Stomach (tissue), 9 donors: Measurements from ENCODE around the gene FKBP6. TPM values are rescaled to one million over a fixed set of nuclear protein-coding genes. Genes with fewer than 3 reads are reported as not detected.

Source experiments
- DNase-seq, 2 donors: peaks; one replicate each; pipeline versions ENCODE4 v3.0.0 to v3.0.0-alpha.2; 2013 to 2019
- H3K27ac ChIP-seq, 5 donors: fragments of 200-600 bp in 4 of 5; sonication (generic) in 4 of 5; one replicate each; pipeline ENCODE4 v1.5.1; 2013 to 2019; ENCODE audit warnings: mild to moderate bottlenecking in 1 of 5, moderate library complexity in 1 of 5
- H3K27me3 ChIP-seq, 3 donors: fragments of 200-600 bp; sonication (generic); one replicate each; pipeline ENCODE4 v1.5.1; 2017 to 2019; ENCODE audit warnings: mixed run types in 1 of 3
- H3K36me3 ChIP-seq, 4 donors: fragments of 200-600 bp; sonication (generic); 1 replicate in 3 of 4; 2 replicates in 1 of 4; pipeline ENCODE4 v1.5.1; 2016 to 2019
- H3K4me1 ChIP-seq, 4 donors: fragments of 200-600 bp; sonication (generic); one replicate each; pipeline ENCODE4 v1.5.1; 2016 to 2019
- H3K4me3 ChIP-seq, 4 donors: fragments of 200-600 bp; sonication (generic) in 3 of 4; one replicate each; pipeline ENCODE4 v1.5.1; 2016 to 2019; ENCODE audit warnings: mild to moderate bottlenecking in 1 of 4
- H3K9me3 ChIP-seq, 4 donors: fragments of 200-600 bp; sonication (generic); one replicate each; pipeline ENCODE4 v1.5.1; 2016 to 2019
- EP300 ChIP-seq: sonication (generic); formaldehyde crosslinking; IDR thresholded peaks from one replicate; pipeline ENCODE4 v1.6.1; 2017; ENCODE audit warnings: antibody characterized with exemption
- POLR2A ChIP-seq, 4 donors: fragments of 450-650 bp; IDR thresholded peaks; one replicate each; pipeline ENCODE4 v1.6.1; 2016; ENCODE audit warnings: antibody characterized with exemption in 4 of 4, control low read depth in 2 of 4, mild to moderate bottlenecking in 1 of 4, moderate library complexity in 1 of 4
- POLR2AphosphoS5 ChIP-seq, 3 donors: sonication (generic); formaldehyde crosslinking; IDR thresholded peaks; one replicate each; pipeline ENCODE4 v1.6.1; 2016; ENCODE audit warnings: antibody characterized with exemption in 3 of 3
- WGBS, 5 donors: extraction: QIAGEN DNeasy Blood & Tissue Kit in 3 of 5; methylation state at CpG; one replicate each; pipeline versions ENCODE4 v1.1.5 to v1.1.7; 2013 to 2018; 5-methylcytosine and 5-hydroxymethylcytosine counted together
- intact Hi-C: fragments of 100-400 bp; cut with DNase I; formaldehyde crosslinking; loops from one replicate; pipeline ENCODE4 v1.15.1; 2023; ENCODE audit warnings: low total_unique reads
- polyA plus RNA-seq, 3 donors: library from polyadenylated mRNA; stranded (reverse); fragments of 200-250 nt; gene quantifications; one replicate each; pipeline ENCODE4 v1.2.3, GENCODE V29; 2013
- total RNA-seq, 5 donors: library from RNA; depleted of rRNA; stranded (reverse); fragments of >200 nt; gene quantifications; one replicate each; pipeline versions ENCODE4 v1.1.0 to v1.2.3, GENCODE V29; 2014 to 2016
- TF ChIP-seq, protein P1 (sequence below), 7 experiments: fragments of 450-650 bp in 4 of 7; fragments of 200-600 bp in 3 of 7; sonication (generic) in 3 of 7; IDR thresholded peaks; one replicate each; pipeline ENCODE4 v1.5.1; 2016 to 2019; ENCODE audit warnings: antibody characterized with exemption in 7 of 7, control low read depth in 2 of 7, mild to moderate bottlenecking in 1 of 7
- donor health status: healthy with polysubstance abuse.
- donor health status: Bipolar disorder and iron deficiency.
- donor health status: healthy.

Gene FKBP6
- total and polyA plus RNA-seq, 8 donors, result 0.10 TPM; not detected in 7

DNA sequence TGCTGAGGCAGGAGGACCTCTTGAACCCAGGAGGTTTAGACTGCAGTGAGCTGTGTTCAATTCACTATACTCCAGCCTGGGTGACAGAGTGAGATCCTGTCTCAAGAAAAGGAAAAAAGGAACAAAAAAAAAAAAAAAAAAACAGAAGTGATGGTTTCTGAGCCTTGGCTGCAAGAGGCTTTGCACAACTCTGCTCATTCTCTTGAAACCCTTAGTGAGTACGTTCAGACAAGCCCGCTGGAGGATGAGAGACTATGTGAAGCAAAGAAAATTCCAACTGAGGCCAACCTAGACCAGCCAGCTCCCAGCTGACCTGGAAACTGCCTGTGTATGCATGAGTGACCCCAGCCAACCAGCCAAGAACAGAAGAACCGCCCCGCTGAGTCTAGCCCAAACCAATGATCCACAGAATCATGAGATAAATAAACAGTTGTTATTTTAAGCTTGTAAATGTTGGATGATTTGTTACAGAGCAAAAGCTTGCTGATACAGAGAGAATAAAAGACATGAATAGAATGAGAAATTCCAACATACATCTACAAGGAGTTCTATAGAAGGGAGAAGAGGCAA is 55.1 kb downstream of the FKBP6 start:
- Histone ChIP-seq H3K27me3 (peaks cover 0 to 33% (median 7%) of the 10 kb centered on the region in 3 donors), H3K9me3 (peaks cover 16 to 33% (median 22%) of the 10 kb centered on the region in 4 donors), H3K36me3 (no peaks in the 10 kb centered on the region), H3K4me1 (peaks cover 0 to 1% (median under 1%) of the 10 kb centered on the region in 4 donors), H3K4me3 (no peak overlapping the region), H3K27ac (no peak overlapping the region)
- intact Hi-C loops, result no loop called here
- TF ChIP-seq, protein P1, sequence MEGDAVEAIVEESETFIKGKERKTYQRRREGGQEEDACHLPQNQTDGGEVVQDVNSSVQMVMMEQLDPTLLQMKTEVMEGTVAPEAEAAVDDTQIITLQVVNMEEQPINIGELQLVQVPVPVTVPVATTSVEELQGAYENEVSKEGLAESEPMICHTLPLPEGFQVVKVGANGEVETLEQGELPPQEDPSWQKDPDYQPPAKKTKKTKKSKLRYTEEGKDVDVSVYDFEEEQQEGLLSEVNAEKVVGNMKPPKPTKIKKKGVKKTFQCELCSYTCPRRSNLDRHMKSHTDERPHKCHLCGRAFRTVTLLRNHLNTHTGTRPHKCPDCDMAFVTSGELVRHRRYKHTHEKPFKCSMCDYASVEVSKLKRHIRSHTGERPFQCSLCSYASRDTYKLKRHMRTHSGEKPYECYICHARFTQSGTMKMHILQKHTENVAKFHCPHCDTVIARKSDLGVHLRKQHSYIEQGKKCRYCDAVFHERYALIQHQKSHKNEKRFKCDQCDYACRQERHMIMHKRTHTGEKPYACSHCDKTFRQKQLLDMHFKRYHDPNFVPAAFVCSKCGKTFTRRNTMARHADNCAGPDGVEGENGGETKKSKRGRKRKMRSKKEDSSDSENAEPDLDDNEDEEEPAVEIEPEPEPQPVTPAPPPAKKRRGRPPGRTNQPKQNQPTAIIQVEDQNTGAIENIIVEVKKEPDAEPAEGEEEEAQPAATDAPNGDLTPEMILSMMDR (IDR thresholded peaks at IDR 0.05), result no peak
- no peak for DNase-seq
- 86 to 96% (median 90%) methylated on average over 4 of the region's 4 CpGs for WGBS, 5 donors

DNA sequence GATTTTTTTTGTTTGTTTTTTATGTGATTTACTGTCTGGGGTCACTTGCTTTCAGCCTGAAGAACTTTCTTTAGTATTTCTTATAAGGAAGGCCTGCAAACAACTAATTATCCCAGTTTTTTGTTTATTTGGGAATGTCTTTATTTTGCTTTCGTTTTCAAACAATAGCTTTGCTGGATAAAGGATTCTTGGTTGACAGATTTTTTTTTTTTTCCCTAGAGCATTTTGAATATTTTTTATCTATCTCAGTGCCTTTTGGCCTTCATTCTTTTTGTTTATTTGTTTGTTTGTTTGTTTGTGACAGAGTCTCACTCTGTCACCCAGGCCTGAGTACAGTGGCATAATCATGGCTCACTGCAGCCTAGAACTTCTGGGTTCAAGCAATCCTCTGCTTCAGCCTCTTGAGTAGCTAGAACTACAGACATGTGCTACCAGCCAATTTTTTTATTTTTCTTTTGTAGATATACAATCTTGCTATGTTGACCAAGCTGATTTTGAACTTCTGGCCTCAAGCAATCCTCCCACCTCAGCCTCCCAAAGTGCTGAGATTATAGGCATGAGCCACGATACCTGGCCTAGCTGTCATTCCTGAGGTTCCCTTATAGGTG is 59.4 kb downstream of the FKBP6 start:
- Histone ChIP-seq H3K27me3 (no peaks in the 10 kb centered on the region), H3K27ac (no peak overlapping the region), H3K4me3 (no peak overlapping the region), H3K9me3 (peaks cover 22 to 55% (median 41%) of the 10 kb centered on the region in 4 donors), H3K36me3 (no peaks in the 10 kb centered on the region), H3K4me1 (no peaks in the 10 kb centered on the region)
- 65 to 73% (median 71%) methylated on average over 2 of the region's 2 CpGs for WGBS, 5 donors
- no peak for DNase-seq
- intact Hi-C loops, result no loop called here
- TF ChIP-seq POLR2AphosphoS5 (IDR thresholded peaks at IDR 0.05) (no peak), POLR2A (IDR thresholded peaks at IDR 0.05) (no peak)
- TF ChIP-seq, protein P1 (IDR thresholded peaks at IDR 0.05), result no peak

DNA sequence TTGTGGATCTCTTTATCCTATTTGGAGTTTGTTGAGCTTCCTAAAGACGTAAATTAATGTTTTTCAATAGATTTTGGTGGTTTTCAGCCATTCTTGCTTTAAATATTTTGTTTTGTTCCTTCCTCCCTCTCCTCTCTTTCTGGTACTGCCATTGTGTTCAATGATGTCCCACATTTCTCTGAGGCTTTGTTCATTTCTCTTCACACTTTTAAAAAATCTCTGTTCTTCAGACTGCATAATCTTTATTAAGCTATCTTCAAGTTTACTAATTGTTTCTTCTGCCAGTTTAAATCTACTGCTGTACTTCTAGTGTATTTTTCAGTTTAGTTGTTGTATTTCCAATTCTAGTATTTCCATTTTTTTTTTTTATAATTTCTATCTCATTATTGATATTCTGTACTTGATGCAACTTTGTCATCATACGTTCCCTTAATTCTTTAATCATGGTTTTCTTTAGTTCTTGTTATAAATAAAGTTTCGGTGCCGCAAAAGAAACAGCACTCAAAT is 60.0 kb downstream of the FKBP6 start:
- DNase-seq, result no peak
- Histone ChIP-seq H3K4me1 (no peaks in the 10 kb centered on the region), H3K27ac (no peak overlapping the region), H3K9me3 (peaks cover 20 to 55% (median 40%) of the 10 kb centered on the region in 4 donors), H3K4me3 (no peak overlapping the region), H3K36me3 (no peaks in the 10 kb centered on the region), H3K27me3 (no peaks in the 10 kb centered on the region)
- WGBS, 5 donors, result 88 to 93% (median 91%) methylated on average over 4 of the region's 4 CpGs
- no peak for TF ChIP-seq POLR2AphosphoS5 (IDR thresholded peaks at IDR 0.05)
- no peak for TF ChIP-seq POLR2A (IDR thresholded peaks at IDR 0.05)
- TF ChIP-seq, protein P1 (IDR thresholded peaks at IDR 0.05), result no peak
- TF ChIP-seq EP300, result no peak
- intact Hi-C loops, result no loop called here

DNA sequence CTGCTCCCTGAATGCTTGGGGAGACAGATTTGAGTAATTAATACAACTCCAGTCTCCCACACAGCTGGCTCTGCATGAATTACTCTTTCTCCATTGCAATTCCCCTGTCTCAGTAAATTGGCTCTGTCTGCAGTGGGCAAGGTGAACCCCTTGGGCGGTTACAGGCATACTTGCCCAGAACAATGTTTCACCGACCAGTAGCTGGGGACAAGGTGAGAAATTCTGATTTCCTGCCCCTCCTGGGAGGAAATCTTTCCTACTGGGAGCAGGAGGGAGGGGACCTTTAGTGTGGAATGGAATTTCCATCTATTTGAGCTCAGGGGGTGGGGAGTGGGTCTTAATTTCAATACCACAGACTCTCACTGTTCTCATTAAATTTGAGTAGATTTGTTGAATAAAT is 63.4 kb downstream of the FKBP6 start:
- Histone ChIP-seq H3K9me3 (peaks cover 17 to 45% (median 33%) of the 10 kb centered on the region in 4 donors), H3K4me3 (no peak overlapping the region), H3K27ac (no peak overlapping the region), H3K36me3 (no peaks in the 10 kb centered on the region), H3K27me3 (no peaks in the 10 kb centered on the region), H3K4me1 (no peaks in the 10 kb centered on the region)
- intact Hi-C loops, result no loop called here
- DNase-seq, result no peak
- 45 to 66% (median 52%) methylated on average over 2 of the region's 2 CpGs for WGBS, 5 donors
- TF ChIP-seq POLR2A (IDR thresholded peaks at IDR 0.05) (no peak), POLR2AphosphoS5 (IDR thresholded peaks at IDR 0.05) (no peak), EP300 (no peak)
- TF ChIP-seq, protein P1 (IDR thresholded peaks at IDR 0.05), result no peak
